A549 (cell line): Measurements from ENCODE around the gene PCSK5.

ENCODE experiments used
- CTCF ChIP-seq: fragments of >200 bp; sonication (Bioruptor Twin); formaldehyde crosslinking; IDR thresholded peaks from 3 replicates; pipeline ENCODE4 v1.5.1; 2016
- POLR2A ChIP-seq: IDR thresholded peaks from 2 replicates; pipeline ENCODE4 v1.6.1; 2012; ENCODE audit warnings: mild to moderate bottlenecking, low read length

DNA sequence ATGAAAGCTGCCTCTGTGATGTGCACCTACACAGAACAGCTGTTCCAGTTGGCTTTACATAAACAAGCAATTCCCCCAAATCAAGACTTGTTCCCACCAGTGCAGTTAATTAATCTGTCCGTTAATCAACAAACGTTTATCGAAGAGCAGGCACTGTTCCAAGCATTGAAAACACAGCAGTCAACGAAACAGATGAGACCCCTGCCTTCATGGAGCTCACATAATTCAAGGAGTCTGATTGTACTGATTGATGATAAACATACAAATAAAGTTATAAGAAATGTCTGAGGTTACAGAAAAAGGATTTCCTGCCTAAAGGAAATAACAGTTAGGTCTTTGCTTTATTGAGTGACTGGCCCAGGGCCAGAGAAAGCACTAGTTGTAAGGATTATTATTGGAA lies 26.2 kb upstream of the PCSK5 start:
- TF ChIP-seq CTCF (no peak), POLR2A (no peak)
